ENCODE results near the gene BDH2. TPM values are rescaled to one million over a fixed set of nuclear protein-coding genes. Genes with fewer than 3 reads are reported as not detected.

BDH2 gene
- total and polyA plus RNA-seq, 7 donors, result 11.2 to 18.1 (median 15.7) TPM

GRCh38 chr4:103050736-103051436 is 48.7 kb downstream of the BDH2 start:
- DNase-seq, result no peak
- Histone ChIP-seq H3K4me3 (no peak overlapping the region), H3K9me3 (no peaks in the 10 kb centered on the region), H3K36me3 (ENCODE audit: insufficient read depth in 1 of 2, low read depth in 1 of 2) (peaks cover 0 to 22% of the 10 kb centered on the region in 2 donors), H3K27me3 (ENCODE audit: insufficient read depth in 3 of 3, low read length in 2 of 3) (no peaks in the 10 kb centered on the region), H3K27ac (no peak overlapping the region), H3K4me1 (no peaks in the 10 kb centered on the region)
- intact Hi-C loops (cut with DNase I), result no loop called here
- peak in 1 of 4 donors; percentile 56 for ATAC-seq
- 31 to 40% (median 33%) methylated on average over 2 of the region's 2 CpGs for WGBS, 3 donors
- no peak for TF ChIP-seq CTCF (IDR thresholded peaks at IDR 0.05)

- no peaks in the 10 kb centered on the region for H3K27me3 ChIP-seq (ENCODE audit: insufficient read depth in 3 of 3, low read length in 2 of 3)
- peaks cover 0 to 44% of the 10 kb centered on the region in 2 donors for H3K36me3 ChIP-seq (ENCODE audit: insufficient read depth in 1 of 2, low read depth in 1 of 2)
- no peak overlapping the region for H3K27ac ChIP-seq
- H3K4me3 ChIP-seq, result no peak overlapping the region
- ATAC-seq (peak; percentile 55 to 83 (median 78)), DNase-seq (no peak)
- TF ChIP-seq CTCF (IDR thresholded peaks at IDR 0.05), result peak; percentile 62
- H3K4me1 ChIP-seq, result no peaks in the 10 kb centered on the region
- 39 to 44% (median 42%) methylated on average over 5 of the region's 5 CpGs for WGBS, 3 donors
- H3K9me3 ChIP-seq, result no peaks in the 10 kb centered on the region
- intact Hi-C loops (cut with DNase I), result loop anchor here (5.0 to 10.0 kb wide), 2 partner anchors 48 to 51 kb away; partner anchors contain the start of gene BDH2 (in 2 of the 2)
Observed at GRCh38 chr4:103046416-103047290, 53.0 kb downstream of the BDH2 start.

- no peak overlapping the region for H3K27ac ChIP-seq
- TF ChIP-seq CTCF (IDR thresholded peaks at IDR 0.05), result no peak
- no peaks in the 10 kb centered on the region for H3K27me3 ChIP-seq (ENCODE audit: insufficient read depth in 3 of 3, low read length in 2 of 3)
- peaks cover 0 to 35% of the 10 kb centered on the region in 2 donors for H3K36me3 ChIP-seq (ENCODE audit: insufficient read depth in 1 of 2, low read depth in 1 of 2)
- DNase-seq, result no peak
- no peak overlapping the region for H3K4me3 ChIP-seq
- H3K9me3 ChIP-seq, result no peaks in the 10 kb centered on the region
- no peak for ATAC-seq
- intact Hi-C loops (cut with DNase I), result loop anchor here in 1 of 2 donors (10.0 kb wide), 1 partner anchor 51 kb away; the partner anchor contains the start of gene BDH2
- WGBS, 3 donors, result 83 to 84% (median 84%) methylated on average over 2 of the region's 2 CpGs
- H3K4me1 ChIP-seq, result no peaks in the 10 kb centered on the region
Observed at GRCh38 chr4:103044183-103044582, 55.5 kb downstream of the BDH2 start.

GRCh38 chr4:103036169-103036568 is 63.5 kb downstream of the BDH2 start:
- Histone ChIP-seq H3K27me3 (ENCODE audit: insufficient read depth in 3 of 3, low read length in 2 of 3) (no peaks in the 10 kb centered on the region), H3K27ac (no peak overlapping the region), H3K9me3 (no peaks in the 10 kb centered on the region), H3K4me1 (no peaks in the 10 kb centered on the region), H3K4me3 (no peak overlapping the region), H3K36me3 (ENCODE audit: insufficient read depth in 1 of 2, low read depth in 1 of 2) (peaks cover 0 to under 1% of the 10 kb centered on the region in 2 donors)
- ATAC-seq (no peak), DNase-seq (no peak)
- WGBS, 3 donors, result 95 to 98% (median 98%) methylated on average over 2 of the region's 2 CpGs
- no peak for TF ChIP-seq CTCF (IDR thresholded peaks at IDR 0.05)
- intact Hi-C loops (cut with DNase I), result no loop called here
